HEK293 (cell line): ENCODE measurements around the gene HYKK.
A peak's percentile ranks its signal among the peaks of the same experiment; 100 is the strongest.
"Not testable (repeated sequence)": the region's sequence is repeated elsewhere in the genome, so short reads cannot be mapped to it uniquely, and the experiment has no call there.

Experiments
- CTCF ChIA-PET: fragments of 350-600 bp; formaldehyde crosslinking; extraction: SDS; loops from one replicate; lab custom pipeline; 2021; ENCODE audit warnings: antibody characterized with exemption; lab: Yijun Ruan, JAX
- POLR2A ChIA-PET: fragments of 300-600 bp; formaldehyde crosslinking; extraction: SDS; loops from one replicate; lab custom pipeline; 2020; ENCODE audit warnings: antibody characterized with exemption, inconsistent platforms; lab: Yijun Ruan, JAX
- H3K27ac ChIP-seq: fragments of 200-500 bp; sonication (Bioruptor generic); 2 replicates; pipeline ENCODE4 v1.5.1; 2014; ENCODE audit warnings: low read depth, low read length, control low read depth, inconsistent platforms; ENCODE audit errors: extremely low read depth
- H3K36me3 ChIP-seq, 2 experiments: fragments of 200-500 bp in 1 of 2; sonication (Bioruptor generic) in 1 of 2; 1 replicate in 1 of 2; 2 replicates in 1 of 2; pipeline ENCODE4 v1.5.1; 2014 to 2017; ENCODE audit warnings: inconsistent platforms in 2 of 2, low read length in 2 of 2; ENCODE audit not compliant: control insufficient read depth in 2 of 2, insufficient read depth in 1 of 2
- H3K4me1 ChIP-seq: fragments of 200-500 bp; sonication (Bioruptor generic); 2 replicates; pipeline ENCODE4 v1.5.1; 2014; ENCODE audit warnings: mild to moderate bottlenecking, low read length, inconsistent platforms; ENCODE audit not compliant: control insufficient read depth, insufficient read depth
- H3K4me3 ChIP-seq: 2 replicates; pipeline ENCODE4 v1.5.1; 2011; ENCODE audit warnings: low read depth, mild to moderate bottlenecking, control low read depth, low read length, moderate library complexity
- H3K9me3 ChIP-seq: fragments of 200-500 bp; sonication (Bioruptor generic); 2 replicates; pipeline ENCODE4 v1.5.1; 2014; ENCODE audit warnings: low read depth, low read length, inconsistent platforms; ENCODE audit not compliant: control insufficient read depth, insufficient read depth
- ELK4 ChIP-seq: IDR thresholded peaks from 2 replicates; pipeline ENCODE4 v1.6.1; 2011; ENCODE audit warnings: mild to moderate bottlenecking, low read depth, low read length, borderline replicate concordance
- GLIS2 ChIP-seq: fragments of 450-650 bp; formaldehyde crosslinking; IDR thresholded peaks from 2 replicates; pipeline ENCODE4 v1.5.1; 2016; ENCODE audit warnings: missing biosample characterization, missing genetic modification characterization
- PRDM1 ChIP-seq: fragments of 450-650 bp; formaldehyde crosslinking; IDR thresholded peaks from 2 replicates; pipeline ENCODE4; 2016; ENCODE audit warnings: missing biosample characterization, missing genetic modification characterization
- ZBTB20 ChIP-seq: fragments of 450-650 bp; formaldehyde crosslinking; IDR thresholded peaks from 2 replicates; pipeline ENCODE4 v1.5.1; 2016; ENCODE audit warnings: missing biosample characterization, missing genetic modification characterization
- ZBTB26 ChIP-seq: fragments of 450-650 bp; formaldehyde crosslinking; optimal IDR thresholded peaks from 2 replicates; pipeline ENCODE3; 2016; ENCODE audit warnings: missing biosample characterization, mild to moderate bottlenecking, missing genetic modification characterization
- ZBTB48 ChIP-seq: fragments of 450-650 bp; formaldehyde crosslinking; IDR thresholded peaks from 2 replicates; pipeline ENCODE4 v1.5.1; 2016; ENCODE audit warnings: missing biosample characterization, missing genetic modification characterization
- ZNF140 ChIP-seq: fragments of 450-650 bp; formaldehyde crosslinking; IDR thresholded peaks from 2 replicates; pipeline ENCODE4 v1.5.1; 2016; ENCODE audit warnings: missing biosample characterization, missing genetic modification characterization
- ZNF2 ChIP-seq: fragments of 450-650 bp; formaldehyde crosslinking; IDR thresholded peaks from 2 replicates; pipeline ENCODE4 v1.5.1; 2016; ENCODE audit warnings: missing biosample characterization, missing genetic modification characterization
- ZNF350 ChIP-seq: fragments of 450-650 bp; formaldehyde crosslinking; IDR thresholded peaks from 2 replicates; pipeline ENCODE4 v1.5.0; 2017; ENCODE audit warnings: missing biosample characterization, mild to moderate bottlenecking, missing genetic modification characterization
- ZNF366 ChIP-seq: fragments of 450-650 bp; formaldehyde crosslinking; conservative IDR thresholded peaks from 2 replicates; pipeline ENCODE4 v1.5.1; 2016; ENCODE audit warnings: missing biosample characterization, missing genetic modification characterization
- ZNF391 ChIP-seq: fragments of 450-650 bp; formaldehyde crosslinking; IDR thresholded peaks from 2 replicates; pipeline ENCODE4 v1.5.1; 2016; ENCODE audit warnings: low read depth, missing biosample characterization, missing genetic modification characterization, borderline replicate concordance
- ZNF416 ChIP-seq: fragments of 450-650 bp; formaldehyde crosslinking; IDR thresholded peaks from 2 replicates; pipeline ENCODE4 v1.5.1; 2016; ENCODE audit warnings: missing biosample characterization, missing genetic modification characterization
- ZNF426 ChIP-seq: fragments of 450-650 bp; formaldehyde crosslinking; IDR thresholded peaks from 2 replicates; pipeline ENCODE4 v1.5.1; 2017; ENCODE audit warnings: missing biosample characterization, missing genetic modification characterization, mild to moderate bottlenecking, inconsistent platforms, moderate library complexity
- ZNF518A ChIP-seq: fragments of 450-650 bp; formaldehyde crosslinking; conservative IDR thresholded peaks from 2 replicates; pipeline ENCODE4 v1.5.1; 2016; ENCODE audit warnings: low read depth, missing biosample characterization, missing genetic modification characterization
- ZNF555 ChIP-seq: fragments of 450-650 bp; formaldehyde crosslinking; conservative IDR thresholded peaks from 2 replicates; pipeline ENCODE4 v1.5.1; 2017; ENCODE audit warnings: missing biosample characterization, mild to moderate bottlenecking, missing genetic modification characterization, inconsistent platforms
- ZNF571 ChIP-seq: fragments of 450-650 bp; formaldehyde crosslinking; IDR thresholded peaks from 2 replicates; pipeline ENCODE4 v1.5.0; 2017; ENCODE audit warnings: missing biosample characterization, missing genetic modification characterization
- ZNF645 ChIP-seq: fragments of 450-650 bp; formaldehyde crosslinking; IDR thresholded peaks from 2 replicates; pipeline ENCODE4; 2016; ENCODE audit warnings: missing biosample characterization, missing genetic modification characterization
- ZNF785 ChIP-seq: fragments of 450-650 bp; formaldehyde crosslinking; IDR thresholded peaks from 2 replicates; pipeline ENCODE4 v1.5.1; 2016; ENCODE audit warnings: missing biosample characterization, missing genetic modification characterization
- ZSCAN23 ChIP-seq: fragments of 450-650 bp; formaldehyde crosslinking; IDR thresholded peaks from 2 replicates; pipeline ENCODE4 v1.5.1; 2016; ENCODE audit warnings: missing biosample characterization, missing genetic modification characterization

Gene HYKK

GRCh38 chr15:78507831-78508160 lies 419 bp downstream of the HYKK start (continued):
- TF ChIP-seq ZNF785 (tag by site-specific recombination) (0 out of 2 replicates have a peak, but pooled peaks have one; percentile 57), ZBTB20 (tag by site-specific recombination) (0 out of 2 replicates have a peak, but pooled peaks have one; percentile 10), ZBTB26 (peak; percentile 46), ZNF2 (tag by site-specific recombination) (0 out of 2 replicates have a peak, but pooled peaks have one; percentile 4), ZNF571 (no peak), ELK4 (no peak), ZNF645 (tag by site-specific recombination) (no peak), ZNF391 (tag by site-specific recombination) (0 out of 2 replicates have a peak, but pooled peaks have one; percentile 6), ZNF350 (tag by site-specific recombination) (no peak), GLIS2 (0 out of 2 replicates have a peak, but pooled peaks have one; percentile 38)

GRCh38 chr15:78508272-78508671 lies 895 bp downstream of the HYKK start:
- no peak for TF ChIP-seq ZSCAN23 (tag by site-specific recombination)
- peak; percentile 41; the same call in 1 of the 2 replicates for TF ChIP-seq ZBTB48
- Histone ChIP-seq H3K27ac (no peak overlapping the region), H3K9me3 (no peaks in the 10 kb centered on the region), H3K36me3 (no peaks in the 10 kb centered on the region; a peak in 1 of 3 replicates), H3K4me3 (peak overlapping the region; percentile 99), H3K4me1 (0 out of 2 replicates have a peak, but pooled peaks cover 4% of the 10 kb centered on the region)
- ChIA-PET CTCF (interaction anchor here (0.7 to 1.0 kb wide), 2 partner anchors 111 to 198 kb away, joined by 4 to 6 read pairs; no protein-coding TSS in a partner anchor), POLR2A (interaction anchor here (0.7 to 3.7 kb wide), 5 partner anchors 8 to 365 kb away, joined by 3 to 31 read pairs (median 5); partner anchors contain the start of genes CHRNA5, MORF4L1, PSMA4 and SKIC8)

GRCh38 chr15:78509726-78510312 lies 2.4 kb downstream of the HYKK start:
- TF ChIP-seq ZNF416 (tag by site-specific recombination) (no peak), ZNF366 (tag by site-specific recombination) (peak; percentile 37; the same call in 1 of the 2 replicates), PRDM1 (tag by site-specific recombination) (peak; percentile 60; the same call in 1 of the 2 replicates)
- CTCF ChIA-PET = interaction anchor here (0.6 to 0.9 kb wide), 3 partner anchors 129 to 446 kb away, joined by 4 to 5 read pairs (median 5); no protein-coding TSS in a partner anchor
- POLR2A ChIA-PET = interaction anchor here (0.9 to 3.7 kb wide), 2 partner anchors 30 to 55 kb away, joined by 3 to 31 read pairs; partner anchors contain the start of genes CHRNA5 and PSMA4
- H3K4me1 ChIP-seq = 0 out of 2 replicates have a peak, but pooled peaks cover 4% of the 10 kb centered on the region
- no peak overlapping the region for H3K4me3 ChIP-seq
- no peaks in the 10 kb centered on the region; a peak in 1 of 3 replicates for H3K36me3 ChIP-seq
- no peak overlapping the region for H3K27ac ChIP-seq
- no peaks in the 10 kb centered on the region for H3K9me3 ChIP-seq

GRCh38 chr15:78520035-78520434 lies 12.7 kb downstream of the HYKK start:
- H3K9me3 ChIP-seq, H3K4me1 ChIP-seq, H3K4me3 ChIP-seq, POLR2A ChIA-PET, H3K27ac ChIP-seq: not testable (repeated sequence)
- CTCF ChIA-PET = interaction anchor here (0.6 kb wide), 1 partner anchor 20 kb away, joined by 3 read pairs; no protein-coding TSS in a partner anchor
- peaks cover 9 to 26% of the 10 kb centered on the region in 2 experiments for H3K36me3 ChIP-seq
- TF ChIP-seq ZNF140 (tag by site-specific recombination) (peak; percentile 15; the same call in 1 of the 2 replicates), ZNF426 (tag by site-specific recombination) (peak; percentile 46), ZNF555 (peak; percentile 35), ZNF518A (tag by site-specific recombination) (peak; percentile 59; the same call in 1 of the 2 replicates)
